ENCODE measurements around the gene SLC43A2.

The SLC43A2 gene

GRCh38 chr17:1522626-1523025 lies 106.0 kb downstream of the SLC43A2 start:
- no peaks in the 10 kb centered on the region for H3K27me3 ChIP-seq (ENCODE audit: control insufficient read depth, insufficient read depth, low read length)
- no peak overlapping the region for H3K9ac ChIP-seq (ENCODE audit: low read depth, low read length)
- H3K36me3 ChIP-seq (ENCODE audit: control insufficient read depth, insufficient read depth, low read length) = peaks cover 35% of the 10 kb centered on the region
- H3K27ac ChIP-seq (ENCODE audit: low read depth, low read length) = no peak overlapping the region
- H3K9me3 ChIP-seq (ENCODE audit: control insufficient read depth, insufficient read depth, low read length) = no peaks in the 10 kb centered on the region
- H3K4me1 ChIP-seq (ENCODE audit: control insufficient read depth, insufficient read depth, low read length) = no peaks in the 10 kb centered on the region
- H3K4me3 ChIP-seq (ENCODE audit: low read depth, low read length) = no peak overlapping the region

- Histone ChIP-seq H3K27ac (ENCODE audit: low read depth, low read length) (no peak overlapping the region), H3K4me1 (ENCODE audit: control insufficient read depth, insufficient read depth, low read length) (no peaks in the 10 kb centered on the region), H3K9me3 (ENCODE audit: control insufficient read depth, insufficient read depth, low read length) (no peaks in the 10 kb centered on the region), H3K9ac (ENCODE audit: low read depth, low read length) (no peak overlapping the region), H3K4me3 (ENCODE audit: low read depth, low read length) (no peak overlapping the region), H3K36me3 (ENCODE audit: control insufficient read depth, insufficient read depth, low read length) (peaks cover 24% of the 10 kb centered on the region), H3K27me3 (ENCODE audit: control insufficient read depth, insufficient read depth, low read length) (no peaks in the 10 kb centered on the region)
Observed at GRCh38 chr17:1521086-1521640, 107.5 kb downstream of the SLC43A2 start.

DNA sequence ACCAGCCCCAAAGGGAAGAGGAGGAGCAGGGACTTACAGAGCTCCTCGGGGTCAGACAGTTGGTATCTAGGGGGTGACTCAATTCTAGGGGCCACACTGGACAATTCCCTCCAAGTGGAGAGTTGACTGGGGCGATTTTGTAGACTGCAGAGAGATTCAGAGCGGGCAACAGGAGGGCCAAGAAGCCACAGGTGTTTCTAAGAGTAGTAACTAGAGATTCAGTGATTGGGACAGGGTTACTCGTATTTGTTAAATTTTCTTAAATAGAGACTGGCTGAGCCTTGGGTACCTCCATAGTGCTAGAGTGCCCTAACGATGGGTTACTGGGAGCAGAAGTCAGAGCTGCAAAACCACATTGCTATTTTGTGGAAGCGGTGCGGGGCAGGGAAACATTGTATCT lies 109.0 kb downstream of the SLC43A2 start:
- Histone ChIP-seq H3K27me3 (ENCODE audit: control insufficient read depth, insufficient read depth, low read length) (no peaks in the 10 kb centered on the region), H3K27ac (ENCODE audit: low read depth, low read length) (no peak overlapping the region), H3K9ac (ENCODE audit: low read depth, low read length) (no peak overlapping the region), H3K4me1 (ENCODE audit: control insufficient read depth, insufficient read depth, low read length) (peaks cover 4% of the 10 kb centered on the region; the same call in 1 of the 2 replicates), H3K4me3 (ENCODE audit: low read depth, low read length) (no peak overlapping the region), H3K9me3 (ENCODE audit: control insufficient read depth, insufficient read depth, low read length) (no peaks in the 10 kb centered on the region), H3K36me3 (ENCODE audit: control insufficient read depth, insufficient read depth, low read length) (peaks cover 20% of the 10 kb centered on the region; the same call in 1 of the 2 replicates)

Data from HUES48 (cell line).